ENCODE data around the gene LCE3D. TPM values are rescaled to one million over a fixed set of nuclear protein-coding genes. Genes with fewer than 3 reads are reported as not detected.
"Not testable (repeated sequence)": the region's sequence is repeated elsewhere in the genome, so short reads cannot be mapped to it uniquely, and the experiment has no call there.

LCE3D gene
- total RNA-seq, 1 donor from 2014 or later, result not detected

GRCh38 chr1:152565535-152566215 is 14.6 kb downstream of the LCE3D start:
- no peak for DNase-seq (ENCODE audit: low spot score)
- intact Hi-C loops (cut with micrococcal nuclease), result no loop called here
- Mint-ChIP-seq H3K27me3 (ENCODE audit: insufficient read depth) (no peaks in the 10 kb centered on the region), H3K36me3 (ENCODE audit: low read depth) (no peaks in the 10 kb centered on the region), H3K27ac (no peak overlapping the region), H3K9me3 (no peaks in the 10 kb centered on the region), H3K4me3 (no peak overlapping the region), H3K4me1 (ENCODE audit: low read depth) (no peaks in the 10 kb centered on the region)

GRCh38 chr1:152565115-152565514 is 15.2 kb downstream of the LCE3D start:
- H3K27ac Mint-ChIP-seq, result no peak overlapping the region
- no peak for DNase-seq (ENCODE audit: low spot score)
- H3K4me1 Mint-ChIP-seq (ENCODE audit: low read depth), result no peaks in the 10 kb centered on the region
- no peak overlapping the region for H3K4me3 Mint-ChIP-seq
- intact Hi-C loops (cut with micrococcal nuclease), result no loop called here
- no peaks in the 10 kb centered on the region for H3K36me3 Mint-ChIP-seq (ENCODE audit: low read depth)
- H3K9me3 Mint-ChIP-seq, result no peaks in the 10 kb centered on the region
- no peaks in the 10 kb centered on the region for H3K27me3 Mint-ChIP-seq (ENCODE audit: insufficient read depth)

GRCh38 chr1:152548358-152548757 is 32.0 kb downstream of the LCE3D start:
- H3K27ac Mint-ChIP-seq; H3K27me3 Mint-ChIP-seq (ENCODE audit: insufficient read depth); H3K9me3 Mint-ChIP-seq; intact Hi-C loops (cut with micrococcal nuclease); H3K36me3 Mint-ChIP-seq (ENCODE audit: low read depth); H3K4me3 Mint-ChIP-seq; H3K4me1 Mint-ChIP-seq (ENCODE audit: low read depth); DNase-seq (ENCODE audit: low spot score): not testable (repeated sequence)

GRCh38 chr1:152546704-152547103 is 33.6 kb downstream of the LCE3D start:
- no peaks in the 10 kb centered on the region for H3K4me1 Mint-ChIP-seq (ENCODE audit: low read depth)
- DNase-seq (ENCODE audit: low spot score), result no peak
- no peak overlapping the region for H3K27ac Mint-ChIP-seq
- H3K4me3 Mint-ChIP-seq, result no peak overlapping the region
- H3K27me3 Mint-ChIP-seq (ENCODE audit: insufficient read depth), result peaks cover 4% of the 10 kb centered on the region
- intact Hi-C loops (cut with micrococcal nuclease), result no loop called here
- H3K9me3 Mint-ChIP-seq, result no peaks in the 10 kb centered on the region
- no peaks in the 10 kb centered on the region for H3K36me3 Mint-ChIP-seq (ENCODE audit: low read depth)

DNA sequence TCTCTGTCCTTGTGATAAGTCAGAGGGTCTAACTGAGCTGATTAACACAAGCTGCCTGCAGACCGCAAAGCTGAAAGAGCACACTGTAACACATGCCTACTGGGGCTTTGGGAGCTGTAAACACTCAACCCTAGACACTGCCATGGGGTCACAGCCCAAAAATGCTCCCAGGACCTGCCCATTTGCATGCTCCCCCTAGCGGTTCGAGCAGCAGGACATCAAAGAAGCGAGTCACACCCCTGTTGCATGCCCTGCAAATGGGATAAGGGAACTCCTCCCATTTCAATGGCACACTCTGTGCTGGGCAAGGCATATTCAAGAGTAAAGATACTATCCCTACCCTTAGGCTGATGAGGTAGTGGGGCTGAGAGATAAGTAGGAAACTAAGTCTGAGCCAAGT is 36.5 kb downstream of the LCE3D start:
- Mint-ChIP-seq H3K9me3 (no peaks in the 10 kb centered on the region), H3K4me1 (ENCODE audit: low read depth) (no peaks in the 10 kb centered on the region), H3K4me3 (no peak overlapping the region), H3K27me3 (ENCODE audit: insufficient read depth) (no peaks in the 10 kb centered on the region), H3K36me3 (ENCODE audit: low read depth) (no peaks in the 10 kb centered on the region), H3K27ac (no peak overlapping the region)
- no peak for DNase-seq (ENCODE audit: low spot score)
- intact Hi-C loops (cut with micrococcal nuclease), result no loop called here

DNA sequence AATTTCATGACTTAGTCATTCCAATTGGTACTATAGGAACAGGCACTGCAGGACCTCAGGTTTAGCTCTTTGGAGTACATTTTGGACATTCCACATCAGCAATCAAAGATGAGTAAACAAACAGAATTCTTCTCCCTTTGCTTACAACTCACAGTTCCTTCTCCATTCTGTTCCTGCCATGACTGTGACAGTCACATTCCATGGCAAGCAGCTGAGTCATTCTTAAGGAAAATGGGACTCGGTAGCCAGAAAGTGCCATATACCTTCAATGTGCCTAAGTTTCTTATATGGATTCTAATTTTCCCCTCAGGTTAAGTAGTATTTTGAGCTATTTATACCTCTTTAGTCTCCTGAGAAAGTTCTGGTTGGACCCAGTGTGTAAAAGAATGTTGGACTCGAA is 40.4 kb downstream of the LCE3D start:
- Mint-ChIP-seq H3K4me1 (ENCODE audit: low read depth) (no peaks in the 10 kb centered on the region), H3K9me3 (no peaks in the 10 kb centered on the region), H3K27ac (no peak overlapping the region), H3K36me3 (ENCODE audit: low read depth) (no peaks in the 10 kb centered on the region), H3K4me3 (no peak overlapping the region), H3K27me3 (ENCODE audit: insufficient read depth) (peaks cover 2% of the 10 kb centered on the region)
- no peak for DNase-seq (ENCODE audit: low spot score)
- intact Hi-C loops (cut with micrococcal nuclease), result no loop called here

- intact Hi-C loops (cut with micrococcal nuclease), result no loop called here
- no peaks in the 10 kb centered on the region for H3K36me3 Mint-ChIP-seq (ENCODE audit: low read depth)
- peaks cover 2% of the 10 kb centered on the region for H3K27me3 Mint-ChIP-seq (ENCODE audit: insufficient read depth)
- no peak overlapping the region for H3K4me3 Mint-ChIP-seq
- no peaks in the 10 kb centered on the region for H3K4me1 Mint-ChIP-seq (ENCODE audit: low read depth)
- no peaks in the 10 kb centered on the region for H3K9me3 Mint-ChIP-seq
- H3K27ac Mint-ChIP-seq, result no peak overlapping the region
- no peak for DNase-seq (ENCODE audit: low spot score)
These were observed 42.8 kb downstream of the LCE3D start for GRCh38 chr1:152537496-152537895.

- H3K9me3 Mint-ChIP-seq, result no peaks in the 10 kb centered on the region
- H3K27me3 Mint-ChIP-seq (ENCODE audit: insufficient read depth), result peaks cover 4% of the 10 kb centered on the region
- DNase-seq (ENCODE audit: low spot score), result no peak
- H3K36me3 Mint-ChIP-seq (ENCODE audit: low read depth), result no peaks in the 10 kb centered on the region
- no peaks in the 10 kb centered on the region for H3K4me1 Mint-ChIP-seq (ENCODE audit: low read depth)
- intact Hi-C loops (cut with micrococcal nuclease), result no loop called here
- H3K27ac Mint-ChIP-seq, result no peak overlapping the region
- no peak overlapping the region for H3K4me3 Mint-ChIP-seq
These were observed 44.5 kb downstream of the LCE3D start for GRCh38 chr1:152535774-152536173.

DNA sequence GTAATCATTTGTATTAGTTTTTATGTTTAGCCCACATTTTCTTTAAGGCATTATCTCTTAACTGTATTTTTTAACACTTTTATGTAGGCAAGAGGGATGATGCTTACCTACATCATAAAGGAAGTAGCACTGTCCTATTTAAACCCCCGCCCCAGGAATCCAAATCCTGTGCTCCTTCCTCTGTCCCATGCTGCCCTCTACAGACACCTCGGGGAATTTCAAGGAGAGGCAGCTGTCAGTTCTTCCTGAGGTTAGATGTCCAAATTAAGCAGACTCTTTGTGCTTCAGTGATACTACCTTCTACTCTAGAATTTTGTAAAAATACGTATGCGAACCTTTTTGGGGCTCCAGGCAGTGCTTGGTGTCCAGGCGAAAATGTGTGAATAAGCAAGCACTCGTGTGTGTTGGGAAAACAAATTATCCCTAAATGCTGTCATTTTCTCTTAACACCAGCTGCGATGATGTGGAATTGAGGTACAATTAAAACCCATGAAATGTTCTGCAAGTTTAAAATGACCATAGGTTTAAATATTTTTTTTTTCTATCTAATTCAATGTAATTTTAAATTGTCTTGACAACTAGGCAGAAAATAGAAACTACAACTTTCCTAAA is 46.9 kb downstream of the LCE3D start:
- no peaks in the 10 kb centered on the region for H3K36me3 Mint-ChIP-seq (ENCODE audit: low read depth)
- intact Hi-C loops (cut with micrococcal nuclease), result loop anchor here (5.0 kb wide), 1 partner anchor 36 kb away; no protein-coding TSS in a partner anchor
- no peaks in the 10 kb centered on the region for H3K9me3 Mint-ChIP-seq
- no peak overlapping the region for H3K4me3 Mint-ChIP-seq
- DNase-seq (ENCODE audit: low spot score), result no peak
- H3K27ac Mint-ChIP-seq, result no peak overlapping the region
- H3K4me1 Mint-ChIP-seq (ENCODE audit: low read depth), result no peaks in the 10 kb centered on the region
- peaks cover 4% of the 10 kb centered on the region for H3K27me3 Mint-ChIP-seq (ENCODE audit: insufficient read depth)

Other genes starting within 250 kb of the LCE3D start
- gene FLG2, start 220.5 kb downstream of the LCE3D start, total RNA-seq, result not detected in 2 replicates
- not detected in 2 replicates for gene CRNN, start 166.3 kb downstream of the LCE3D start, total RNA-seq
- not detected in 2 replicates for gene LCE5A, start 69.7 kb downstream of the LCE3D start, total RNA-seq
- gene CRCT1, start 66.0 kb downstream of the LCE3D start, total RNA-seq, result not detected in 2 replicates
- not detected in 2 replicates for gene LCE3E, start 13.7 kb downstream of the LCE3D start, total RNA-seq
- not detected in 2 replicates for gene LCE3C, start 19.7 kb upstream of the LCE3D start, total RNA-seq
- not detected in 2 replicates for gene LCE3B, start 33.3 kb upstream of the LCE3D start, total RNA-seq
- gene LCE3A, start 42.6 kb upstream of the LCE3D start, total RNA-seq, result not detected in 2 replicates
- not detected in 2 replicates for gene LCE2D, start 82.9 kb upstream of the LCE3D start, total RNA-seq
- gene LCE2C, start 94.8 kb upstream of the LCE3D start, total RNA-seq, result not detected in 2 replicates
- gene LCE2B, start 105.6 kb upstream of the LCE3D start, total RNA-seq, result not detected in 2 replicates
- not detected in 2 replicates for gene LCE2A, start 117.8 kb upstream of the LCE3D start, total RNA-seq
- gene LCE4A, start 127.6 kb upstream of the LCE3D start, total RNA-seq, result not detected in 2 replicates
- not detected in 2 replicates for gene KPRP, start 177.5 kb upstream of the LCE3D start, total RNA-seq
- not detected in 2 replicates for gene LCE1F, start 194.6 kb upstream of the LCE3D start, total RNA-seq
- not detected in 2 replicates for gene LCE1E, start 205.7 kb upstream of the LCE3D start, total RNA-seq
- not detected in 2 replicates for gene LCE1D, start 216.2 kb upstream of the LCE3D start, total RNA-seq
- not detected in 2 replicates for gene LCE1C, start 226.1 kb upstream of the LCE3D start, total RNA-seq
- gene LCE1B, start 231.5 kb upstream of the LCE3D start, total RNA-seq, result not detected in 2 replicates
- not detected in 2 replicates for gene LCE1A, start 247.0 kb upstream of the LCE3D start, total RNA-seq

Measured in activated T-helper 1 cell treated with anti-CD3 and anti-CD28 coated beads, Interleukin-12 subunit alpha, Interleukin-12 subunit beta, Interleukin-2, Interleukin-4 antibody, amounts not matched to agents 30 ng/mL and 10 ng/mL and 1 ng/mL, durations not matched to agents 14 hours and 24 hours and 36 hours (primary cell).